Measurements from ENCODE around the gene HINT3. TPM values are rescaled to one million over a fixed set of nuclear protein-coding genes. Genes with fewer than 3 reads are reported as not detected.

The HINT3 gene
- total RNA-seq, 1 experiment from 2014 or later = 11.7 TPM

- Histone ChIP-seq H4K8ac (replicated peaks; ENCODE audit: insufficient read length, low read depth, low read length) (no peak overlapping the region), H2BK15ac (ENCODE audit: low read depth, low read length) (no peak overlapping the region), H4K91ac (ENCODE audit: insufficient read length, low read depth, low read length) (no peak overlapping the region), H2BK120ac (ENCODE audit: low read depth, low read length, poor library complexity, severe bottlenecking) (no peak overlapping the region), H3K4me1 (ENCODE audit: insufficient read depth, low read length) (no peaks in the 10 kb centered on the region; the same call in 1 of the 2 replicates), H3K79me2 (ENCODE audit: insufficient read depth, low read length) (no peaks in the 10 kb centered on the region), H2BK20ac (ENCODE audit: low read depth, low read length, poor library complexity, severe bottlenecking) (no peak overlapping the region), H3K4ac (ENCODE audit: low read depth, low read length) (no peak overlapping the region), H4K20me1 (ENCODE audit: control insufficient read depth, insufficient read depth, insufficient read length) (no peaks in the 10 kb centered on the region), H2BK5ac (ENCODE audit: insufficient read length, low read length) (no peak overlapping the region), H3K23me2 (ENCODE audit: insufficient read length, low read depth, low read length, poor library complexity, severe bottlenecking) (no peaks in the 10 kb centered on the region), H3K27ac (ENCODE audit: insufficient read length, low read depth, low read length) (no peak overlapping the region), H2AK5ac (ENCODE audit: insufficient read length, low read length) (no peak overlapping the region), H2AFZ (ENCODE audit: low read length) (no peak overlapping the region), H4K5ac (ENCODE audit: insufficient read length, low read depth, low read length) (no peak overlapping the region), H3T11ph (ENCODE audit: low read length) (no peak overlapping the region), H2BK12ac (ENCODE audit: insufficient read length, low read depth, low read length) (no peak overlapping the region), H3K23ac (ENCODE audit: insufficient read length, low read depth, low read length) (no peak overlapping the region), H3K14ac (ENCODE audit: insufficient read depth, low read length) (no peak overlapping the region), H3K56ac (ENCODE audit: insufficient read length, low read depth, low read length) (no peak overlapping the region), H3K9ac (ENCODE audit: extremely low read depth, insufficient read length, low read length) (no peak overlapping the region), H3K27me3 (ENCODE audit: insufficient read depth, low read length) (no peaks in the 10 kb centered on the region), H3K18ac (ENCODE audit: insufficient read length, low read depth, low read length) (no peak overlapping the region), H3K79me1 (ENCODE audit: insufficient read depth, low read depth, low read length, poor library complexity, severe bottlenecking) (no peaks in the 10 kb centered on the region), H3K4me2 (ENCODE audit: insufficient read depth, insufficient read length, low read length) (no peak overlapping the region), H3K9me3 (ENCODE audit: control insufficient read depth, low read depth, low read length) (no peaks in the 10 kb centered on the region)
- H3K27ac Mint-ChIP-seq = no peak overlapping the region
- H3K4me1 Mint-ChIP-seq = peaks cover 9 to 10% of the 10 kb centered on the region in 2 experiments
- no peak for DNase-seq
- H3K27me3 Mint-ChIP-seq (ENCODE audit: low read depth) = no peaks in the 10 kb centered on the region
- H3K36me3 Mint-ChIP-seq (ENCODE audit: insufficient read depth in 1 of 3, low read depth in 3 of 3) = peaks cover 0 to 9% (median 0%) of the 10 kb centered on the region in 3 experiments; a peak in 3 of 7 replicates
- WGBS (ENCODE audit: extremely low coverage, insufficient read length, low lambda C conversion rate) = no CpG with 5 or more reads among the region's 4 CpGs
- no peaks in the 10 kb centered on the region for H3K9me3 Mint-ChIP-seq
- H3K4me3 Mint-ChIP-seq = no peak overlapping the region
- TF ChIP-seq CTCF (conservative IDR thresholded peaks at IDR 0.05) = no peak
These were observed 33.1 kb upstream of the HINT3 start for GRCh38 chr6:125923366-125923877.

Measured in H9 (cell line).